Measurements from ENCODE around the gene RASA4.
"Not testable (repeated sequence)": the region's sequence is repeated elsewhere in the genome, so short reads cannot be mapped to it uniquely, and the experiment has no call there.

The RASA4 gene

DNA sequence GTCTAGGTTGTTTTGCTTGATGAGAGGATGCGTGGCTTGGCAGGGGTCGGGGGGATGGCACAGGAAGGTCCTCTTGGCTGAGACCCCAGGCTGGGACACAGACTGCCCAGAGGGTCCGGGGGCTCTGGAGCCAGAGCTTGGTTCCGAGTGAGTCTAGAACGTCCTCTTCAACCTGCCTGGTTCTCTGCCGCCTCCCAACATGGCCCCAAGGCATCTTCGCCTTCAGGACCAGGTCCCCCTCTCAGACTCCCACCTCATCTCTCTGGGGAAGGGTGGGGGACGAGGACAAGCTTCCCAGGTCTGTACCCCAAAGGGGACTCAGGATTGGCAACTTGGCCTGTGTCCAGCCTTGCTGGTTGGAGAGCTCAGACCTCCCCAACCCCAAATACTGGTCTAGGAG, 74.5 kb downstream of the RASA4 start:
- not testable (repeated sequence) for DNase-seq

- not testable (repeated sequence) for DNase-seq
These were observed 76.0 kb downstream of the RASA4 start for GRCh38 chr7:102540604-102541003.

- DNase-seq, result not testable (repeated sequence)
These were observed 81.4 kb downstream of the RASA4 start for GRCh38 chr7:102535062-102535615.

GRCh38 chr7:102532127-102532526, 84.4 kb downstream of the RASA4 start:
- not testable (repeated sequence) for DNase-seq

- DNase-seq, result not testable (repeated sequence)
These were observed 85.0 kb downstream of the RASA4 start for GRCh38 chr7:102531583-102531982.

DNA sequence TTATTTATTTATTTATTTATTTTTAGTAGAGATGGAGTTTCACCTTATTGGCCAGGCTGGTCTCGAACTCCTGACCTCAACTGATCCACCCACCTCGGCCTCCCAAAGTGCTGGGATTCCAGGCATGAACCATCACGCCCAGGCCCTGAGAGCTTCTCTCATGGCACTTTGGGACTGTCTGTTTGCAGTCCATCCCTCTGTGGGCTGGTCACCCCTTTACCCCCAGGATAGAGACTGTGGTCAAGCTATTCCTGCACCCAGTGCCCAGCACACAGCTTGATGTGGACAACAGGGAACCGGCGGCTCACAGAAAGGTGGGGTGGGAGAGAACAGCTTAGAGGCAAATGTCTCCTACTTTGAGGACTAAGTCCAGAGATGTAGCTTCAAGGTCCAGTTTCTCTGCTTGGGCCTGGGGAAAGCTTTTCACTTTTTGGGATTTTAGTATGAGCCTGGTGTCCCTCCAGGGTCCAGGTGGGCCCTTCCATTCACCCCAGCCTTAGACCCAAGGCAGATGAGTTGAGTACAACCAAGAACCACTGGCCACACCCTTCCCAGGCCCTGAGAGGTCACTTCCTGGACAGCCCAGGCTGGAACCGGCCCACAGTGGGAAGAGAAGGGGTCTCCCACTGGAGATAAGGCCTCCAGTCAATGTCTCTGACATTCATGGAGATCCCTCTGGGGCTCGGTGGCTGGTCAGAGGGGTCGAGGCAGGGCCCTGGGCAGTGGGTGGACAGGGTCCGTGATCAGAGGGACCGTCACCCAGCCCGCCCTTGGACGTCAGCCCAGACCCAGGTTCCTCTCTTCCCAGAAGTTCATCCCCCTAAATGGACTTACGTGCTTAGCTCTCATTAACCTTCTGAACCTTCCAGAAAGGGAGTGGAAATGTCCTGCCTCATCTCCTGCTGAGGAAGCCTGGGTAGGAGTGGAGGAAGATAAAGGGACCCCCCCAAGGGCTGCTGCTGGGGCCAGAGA, 88.4 kb downstream of the RASA4 start:
- DNase-seq, result not testable (repeated sequence)

DNA sequence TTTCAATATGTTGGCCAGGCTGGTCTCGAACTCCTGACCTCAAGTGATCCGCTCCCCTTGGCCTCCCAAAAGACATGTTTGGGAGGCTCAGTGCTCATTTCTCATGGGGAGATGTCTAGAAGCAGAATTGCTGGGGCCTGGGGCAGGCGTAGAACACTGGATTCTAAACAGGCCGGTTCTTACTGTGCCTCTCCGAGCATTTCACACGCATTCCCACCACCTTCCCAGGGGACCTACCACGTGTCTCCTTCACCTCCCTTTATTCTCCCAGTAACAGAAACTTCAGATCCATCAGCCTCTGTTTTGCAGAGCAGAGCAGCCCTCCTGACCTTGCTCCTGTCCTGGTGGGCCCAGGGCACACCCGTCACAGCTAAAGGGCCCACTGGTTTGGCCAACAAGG, 89.4 kb downstream of the RASA4 start:
- not testable (repeated sequence) for DNase-seq

GRCh38 chr7:102524803-102525202, 91.8 kb downstream of the RASA4 start:
- DNase-seq, result not testable (repeated sequence)
